HG03442 (cell line): ENCODE data around the gene MTHFD2L.
"Not testable (repeated sequence)": the region's sequence is repeated elsewhere in the genome, so short reads cannot be mapped to it uniquely, and the experiment has no call there.

Experiments
- ATAC-seq: cut with Tn5 transposase; IDR thresholded peaks from one replicate; pipeline ENCODE4 v1.9.1; 2021; ENCODE audit warnings: mild to moderate bottlenecking, moderate library complexity; ENCODE audit not compliant: unreplicated experiment

MTHFD2L gene

DNA sequence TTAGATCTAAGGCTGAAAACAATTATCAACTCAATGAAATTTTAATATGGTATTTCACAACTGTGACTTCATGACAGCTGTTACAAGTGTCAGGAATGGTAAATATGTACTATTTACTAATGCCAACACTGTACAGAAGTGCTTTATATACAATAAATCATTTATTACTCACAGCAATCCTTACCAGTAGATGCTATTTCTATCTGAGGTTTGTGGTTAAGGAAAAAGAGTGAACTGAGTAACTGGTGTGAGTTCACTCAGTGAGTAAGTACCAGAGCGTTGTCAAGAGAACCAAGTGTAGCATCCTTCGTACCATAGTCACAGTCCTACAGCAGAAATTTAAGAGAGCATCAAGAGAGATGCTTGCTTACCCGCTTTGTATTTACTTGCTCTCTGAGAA is 23.3 kb downstream of the MTHFD2L start:
- no peak for ATAC-seq

DNA sequence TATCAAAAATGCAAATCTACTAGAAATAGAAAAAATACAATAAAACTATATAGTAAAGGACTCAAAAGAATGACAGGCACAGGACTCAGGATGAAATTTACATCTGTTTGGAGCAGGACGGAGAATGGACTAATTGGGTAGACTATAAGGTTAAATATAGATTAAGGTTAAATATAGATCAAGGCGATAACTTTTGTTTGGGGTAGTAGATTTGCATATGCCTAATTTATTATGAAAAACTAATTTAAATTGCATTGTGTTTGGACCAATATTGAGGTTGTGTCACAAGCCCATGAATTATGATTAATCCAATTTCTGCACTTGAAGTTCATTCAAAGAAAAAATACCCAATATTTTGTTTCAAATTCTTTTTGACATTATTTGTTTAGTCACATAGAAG is 31.0 kb downstream of the MTHFD2L start:
- ATAC-seq = peak; percentile 13

DNA sequence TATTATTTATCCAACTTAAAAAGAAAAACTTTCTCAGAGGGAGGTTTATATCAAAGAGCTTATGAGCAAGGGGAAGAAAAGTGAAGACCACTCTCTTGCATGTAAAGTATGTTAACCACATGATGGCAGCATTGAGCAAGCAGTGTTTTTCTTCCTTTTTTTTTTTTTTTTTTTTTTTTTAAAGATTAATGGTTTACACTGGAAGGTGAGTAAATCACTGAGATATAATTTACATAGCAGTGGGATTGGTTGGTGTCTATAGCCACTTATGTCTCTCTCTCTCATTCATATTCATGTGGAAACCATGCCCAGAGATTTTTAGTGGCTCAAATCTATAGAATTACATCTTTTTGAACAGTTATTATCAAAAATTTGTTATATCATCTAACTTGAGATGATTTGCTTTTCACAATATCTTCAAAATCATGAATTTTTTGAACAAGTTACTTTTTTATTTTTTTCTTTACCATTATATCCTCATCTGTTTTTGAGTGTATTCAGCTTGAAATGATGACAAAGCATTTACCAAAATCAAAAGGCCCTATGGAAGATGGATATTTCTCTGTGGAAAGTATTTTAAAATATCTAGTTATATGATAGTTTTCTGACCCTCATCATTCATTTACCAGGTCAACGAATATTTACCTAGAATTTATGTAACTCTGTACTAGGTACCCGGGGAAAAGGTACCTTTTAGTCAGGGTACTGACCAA is 31.6 kb downstream of the MTHFD2L start:
- peak; percentile 46 for ATAC-seq

DNA sequence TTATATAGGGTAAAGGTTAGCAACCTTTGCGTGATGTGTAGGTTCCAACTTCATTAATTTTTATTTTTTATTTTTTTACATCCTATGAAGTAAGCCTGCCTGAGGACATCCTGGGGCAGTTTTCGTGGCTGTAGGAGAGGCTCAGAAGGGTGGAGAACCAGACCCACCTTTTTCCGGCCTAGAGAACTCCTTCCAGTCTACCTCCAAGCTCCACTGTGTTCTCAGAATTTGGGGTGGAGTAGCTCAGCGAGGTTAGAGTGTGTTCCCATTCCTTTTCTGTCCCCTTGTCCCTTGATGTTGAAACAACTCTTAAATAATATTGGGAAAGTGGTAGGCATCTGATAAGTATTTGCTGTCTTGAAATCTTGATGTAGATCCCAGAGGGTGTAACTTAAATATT is 32.4 kb downstream of the MTHFD2L start:
- ATAC-seq = no peak

DNA sequence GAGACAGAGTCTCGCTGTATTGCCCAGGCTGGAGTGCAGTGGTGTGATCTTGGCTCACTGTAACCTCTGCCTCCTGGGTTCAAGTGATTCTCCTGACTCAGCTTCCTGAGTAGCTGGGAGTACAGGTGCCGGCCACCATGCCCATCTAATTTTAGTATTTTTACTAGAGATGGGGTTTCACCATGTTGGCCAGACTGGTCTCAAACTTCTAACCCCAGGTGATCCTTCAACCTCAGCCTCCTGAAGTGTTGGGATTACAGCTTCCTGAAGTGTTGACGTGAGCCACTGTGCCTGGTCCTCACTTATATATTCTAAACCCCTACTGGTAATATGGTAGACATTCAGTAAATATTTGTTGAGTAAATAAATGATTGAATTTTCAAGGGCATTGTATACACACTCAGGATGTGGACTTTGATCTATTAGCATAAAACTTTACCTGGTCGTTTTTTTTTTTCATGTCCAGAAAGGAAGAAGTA is 33.0 kb downstream of the MTHFD2L start:
- no peak for ATAC-seq

DNA sequence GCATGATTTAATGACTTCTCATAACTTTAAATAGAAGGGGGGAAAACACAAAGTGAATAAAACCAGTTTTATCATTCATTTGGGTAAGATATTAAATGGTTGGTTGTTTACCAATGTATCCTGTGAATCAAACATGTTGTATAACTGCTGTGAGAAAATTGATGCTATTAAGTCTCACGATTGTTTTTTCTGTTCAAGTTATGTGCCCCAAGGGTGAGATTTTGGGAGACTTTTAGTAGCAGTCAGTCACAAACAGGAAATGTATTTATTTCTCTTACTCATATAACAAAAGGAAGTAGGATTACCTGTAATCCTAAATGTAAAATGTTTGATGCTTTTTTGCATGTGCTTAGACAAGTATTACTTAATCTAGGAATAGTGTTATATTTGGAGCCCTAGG is 39.2 kb downstream of the MTHFD2L start:
- ATAC-seq = peak; percentile 52

DNA sequence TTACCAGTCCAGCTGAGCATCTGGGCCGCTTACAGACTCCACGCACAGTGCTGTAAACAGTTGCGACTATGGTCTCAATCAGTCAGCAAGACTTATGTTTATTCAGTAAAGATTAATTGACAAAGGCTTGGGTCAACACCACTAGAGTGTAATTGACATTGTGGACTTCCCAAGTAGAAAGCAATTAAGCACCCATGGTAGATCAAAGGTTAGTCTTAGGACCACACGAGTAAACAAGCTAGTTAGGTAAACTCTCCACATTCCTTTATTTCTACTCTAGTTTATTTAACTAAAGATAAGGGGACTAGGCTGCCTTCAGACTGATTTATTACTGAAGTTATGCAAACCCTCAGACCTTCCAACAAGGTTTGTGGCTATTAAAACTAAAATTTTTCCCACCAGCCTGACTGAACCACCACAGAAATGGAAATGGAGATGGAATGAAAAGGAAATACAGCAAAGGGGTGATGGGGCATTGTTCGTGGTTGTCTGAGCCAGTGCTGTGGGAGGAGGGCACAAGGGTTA is 44.2 kb downstream of the MTHFD2L start:
- no peak for ATAC-seq

DNA sequence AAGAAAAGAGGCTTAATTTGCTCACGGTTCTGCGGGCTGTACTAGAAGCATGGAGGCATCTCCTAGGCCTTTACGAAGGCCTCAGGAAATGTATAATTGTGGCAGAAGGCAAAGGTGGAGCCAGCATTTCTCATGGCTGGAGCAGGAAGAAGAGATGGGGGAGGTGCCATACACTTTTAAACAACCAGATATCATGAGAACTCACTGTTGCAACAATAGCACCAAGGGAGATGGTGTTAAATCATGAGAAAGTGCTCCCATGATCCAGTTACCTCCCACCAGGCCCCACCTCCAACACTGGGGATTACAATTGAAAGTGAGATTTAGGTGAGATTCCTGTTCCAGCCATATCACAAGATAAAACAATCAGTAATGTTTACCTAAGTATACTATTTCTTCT is 45.5 kb downstream of the MTHFD2L start:
- ATAC-seq = no peak

DNA sequence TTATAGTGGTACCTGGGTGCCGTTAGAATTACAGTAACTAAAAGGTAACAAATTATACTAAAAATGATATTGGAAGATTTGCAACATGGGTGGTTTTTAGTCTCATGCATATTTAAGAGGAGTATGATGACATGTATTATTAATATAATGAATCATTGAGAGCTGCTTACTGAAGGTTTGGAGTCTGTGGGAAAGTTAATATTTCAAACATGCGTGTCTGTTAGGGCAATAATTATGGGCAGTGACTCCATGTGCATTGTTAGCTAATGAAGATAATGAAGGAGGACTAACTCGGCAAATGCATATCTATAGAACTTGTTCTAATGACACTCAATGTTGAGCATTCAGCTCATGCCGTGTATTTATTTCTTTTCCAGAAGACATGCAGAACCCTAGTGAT is 47.1 kb downstream of the MTHFD2L start:
- no peak for ATAC-seq

DNA sequence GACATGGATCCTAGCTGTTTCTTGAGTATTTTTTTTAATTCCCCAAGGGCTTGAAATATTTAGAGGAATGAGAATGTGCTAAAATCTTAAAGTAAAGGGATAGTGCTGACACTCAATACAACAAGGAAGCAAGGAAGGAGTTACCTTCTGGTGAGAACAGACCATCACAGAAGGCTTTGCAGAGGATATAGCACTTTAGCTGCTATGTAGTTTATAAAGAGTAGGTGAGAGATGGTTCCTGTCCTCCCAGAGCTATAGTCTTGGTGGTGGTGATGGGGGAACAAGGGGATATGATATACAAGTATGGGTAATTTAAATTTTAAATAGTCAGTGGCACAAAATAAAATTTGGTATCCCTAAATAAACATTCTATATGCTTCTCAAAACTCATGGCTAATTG is 47.6 kb downstream of the MTHFD2L start:
- no peak for ATAC-seq

DNA sequence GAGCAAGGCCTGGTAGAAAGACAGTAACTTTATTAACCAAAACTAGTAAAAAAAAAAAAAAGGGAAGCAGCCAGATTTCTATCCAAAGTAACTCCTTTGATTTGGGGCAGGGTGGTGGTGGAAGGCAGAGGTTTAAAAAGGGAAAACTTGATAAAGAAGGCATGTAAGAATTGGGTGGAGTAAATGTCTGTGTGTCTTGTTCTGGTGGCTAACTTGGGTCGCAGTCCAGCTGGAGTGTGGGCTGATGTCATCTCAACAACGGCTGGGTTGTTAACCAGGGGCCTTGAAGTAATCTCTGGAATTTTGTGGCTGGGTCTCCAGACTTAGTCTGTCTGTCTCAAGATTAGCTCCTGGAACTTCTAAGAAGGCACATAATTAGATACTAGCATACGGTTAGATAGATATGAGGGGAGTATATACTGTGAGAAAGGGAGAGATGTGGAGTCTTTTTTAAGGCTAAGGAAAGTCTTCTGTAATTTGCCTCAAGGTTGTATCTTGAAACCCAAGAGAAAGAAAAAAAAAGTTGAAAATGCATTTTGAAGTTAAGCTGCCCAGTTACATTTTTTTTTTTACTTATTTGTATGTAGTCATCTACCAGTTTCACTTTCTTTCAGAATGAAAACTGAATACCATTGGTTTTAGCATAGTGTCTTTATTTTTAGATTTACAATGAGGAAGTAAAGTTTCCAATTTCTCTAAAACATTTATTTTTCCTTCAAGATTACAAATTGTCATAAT is 48.3 kb downstream of the MTHFD2L start:
- ATAC-seq = peak; percentile 82

DNA sequence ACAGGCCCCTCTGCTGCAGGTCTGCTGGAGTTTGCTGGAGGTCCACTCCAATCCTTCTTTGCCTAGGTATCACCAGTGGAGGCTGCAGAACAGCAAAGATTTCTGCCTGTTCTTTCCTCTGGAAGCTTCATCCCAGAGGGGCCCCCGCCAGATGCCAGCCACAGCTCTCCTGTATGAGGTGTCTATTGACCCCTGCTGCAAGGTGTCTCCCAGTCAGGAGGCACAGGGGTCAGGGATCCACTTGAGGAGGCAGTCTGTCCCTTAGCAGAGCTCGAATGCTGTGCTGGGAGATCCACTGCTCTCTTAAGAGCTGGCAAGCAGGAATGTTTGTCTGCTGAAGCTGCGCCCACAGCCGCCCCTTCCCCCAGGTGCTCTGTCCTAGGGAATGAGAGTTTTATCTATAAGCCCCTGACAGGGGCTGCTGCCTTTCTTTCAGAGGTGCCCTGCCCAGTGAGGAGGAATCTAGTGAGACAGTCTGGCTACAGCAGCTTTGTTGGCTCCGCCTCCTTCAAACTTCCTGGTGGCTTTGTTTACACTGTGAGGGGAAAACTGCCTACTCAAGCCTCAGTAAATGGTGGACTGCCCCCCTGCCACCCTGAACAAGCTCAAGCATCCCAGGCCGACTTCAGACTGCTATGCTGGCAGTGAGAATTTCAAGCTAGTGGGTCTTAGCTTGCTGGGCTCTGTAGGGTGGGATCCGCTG is 56.7 kb downstream of the MTHFD2L start:
- not testable (repeated sequence) for ATAC-seq

DNA sequence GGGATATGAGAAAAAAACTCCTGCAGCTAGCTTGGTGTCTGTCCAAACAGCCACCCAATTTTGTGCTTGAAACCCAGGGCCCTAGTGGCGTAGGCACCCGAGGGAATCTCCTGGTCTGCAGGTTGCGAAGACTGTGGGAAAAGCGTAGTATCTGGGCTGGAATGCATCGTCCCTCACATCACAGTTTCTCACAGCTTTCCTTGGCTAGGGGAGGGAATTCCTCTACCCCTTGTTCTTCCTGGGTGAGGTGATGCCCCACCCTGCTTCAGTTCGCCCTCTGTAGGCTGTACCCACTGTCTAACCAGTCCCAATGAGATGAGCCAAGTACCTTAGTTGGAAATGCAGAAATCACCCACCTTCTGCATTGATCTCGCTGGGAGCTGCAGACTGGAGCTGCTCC is 57.3 kb downstream of the MTHFD2L start:
- ATAC-seq = not testable (repeated sequence)

DNA sequence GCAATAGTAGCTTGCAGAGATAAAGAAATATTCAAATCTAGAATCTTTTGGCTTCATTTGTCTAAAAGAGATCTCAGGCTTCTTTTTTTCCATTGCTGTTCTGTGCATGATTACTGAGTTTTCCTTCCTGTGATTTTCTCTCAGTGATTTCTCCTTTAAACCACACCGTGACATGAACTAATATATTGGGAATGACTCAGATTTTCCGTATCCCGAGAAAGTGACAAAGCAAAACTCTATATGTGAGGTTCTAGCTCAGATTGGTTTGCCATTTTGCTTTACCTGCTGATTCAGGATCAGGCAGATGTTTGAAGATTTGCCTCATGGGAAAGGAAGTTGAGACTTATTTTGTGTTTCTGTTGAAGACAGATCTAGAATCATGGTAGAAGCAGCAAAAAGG is 59.4 kb downstream of the MTHFD2L start:
- ATAC-seq = no peak

DNA sequence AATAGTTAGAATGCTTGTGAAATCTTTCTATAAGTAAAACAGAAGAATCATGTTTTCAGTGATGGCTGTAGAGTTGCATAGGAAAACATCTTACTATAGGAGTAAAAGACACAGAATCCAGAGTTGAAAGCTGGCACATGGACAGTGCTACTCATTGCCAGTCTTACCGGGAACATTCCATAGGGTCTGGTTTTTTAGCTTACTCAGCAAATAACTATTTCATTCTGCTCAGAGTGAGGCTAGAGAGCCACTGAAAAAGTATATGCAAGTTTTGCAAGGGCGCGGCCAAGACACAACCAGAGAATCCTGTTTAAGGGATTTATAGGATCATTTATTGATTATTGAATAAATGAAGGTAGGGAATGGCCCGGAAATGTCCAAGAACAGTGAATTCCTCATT is 60.3 kb downstream of the MTHFD2L start:
- no peak for ATAC-seq

DNA sequence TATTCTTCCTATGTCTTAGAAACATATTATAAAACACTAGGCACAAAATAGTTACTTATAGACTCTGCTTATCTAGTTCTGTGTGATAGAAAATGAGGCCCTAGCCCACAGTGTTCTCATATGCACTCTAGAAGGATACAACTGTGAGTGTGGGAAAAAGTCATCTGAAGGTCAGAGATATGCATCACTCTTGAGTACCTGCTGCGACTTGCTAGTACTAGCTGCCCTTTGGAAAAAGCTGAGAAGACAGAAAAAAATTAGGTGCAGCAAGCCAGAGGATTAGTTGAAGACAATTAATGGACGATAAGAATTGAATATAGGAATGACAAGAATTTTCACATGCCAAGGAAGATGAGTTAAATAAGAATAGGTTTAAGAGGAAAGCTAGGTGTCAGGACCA is 61.3 kb downstream of the MTHFD2L start:
- ATAC-seq = no peak

DNA sequence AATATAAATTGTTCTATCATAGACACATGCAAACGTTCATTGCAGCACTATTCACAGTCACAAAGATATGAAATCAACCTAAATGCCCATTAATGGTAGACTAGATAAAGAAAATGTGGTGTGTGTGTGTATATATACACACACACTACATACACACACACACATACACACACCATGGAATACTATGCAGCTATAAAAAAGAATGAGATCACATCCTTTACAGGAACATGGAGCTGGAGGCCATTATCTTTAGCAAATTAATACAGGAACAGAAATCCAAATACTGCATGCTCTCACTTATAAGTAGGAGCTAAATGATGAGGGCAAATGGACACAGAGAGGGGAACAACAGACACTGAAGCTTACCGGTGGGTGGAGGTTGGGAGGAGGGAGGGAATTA is 65.2 kb downstream of the MTHFD2L start:
- no peak for ATAC-seq

DNA sequence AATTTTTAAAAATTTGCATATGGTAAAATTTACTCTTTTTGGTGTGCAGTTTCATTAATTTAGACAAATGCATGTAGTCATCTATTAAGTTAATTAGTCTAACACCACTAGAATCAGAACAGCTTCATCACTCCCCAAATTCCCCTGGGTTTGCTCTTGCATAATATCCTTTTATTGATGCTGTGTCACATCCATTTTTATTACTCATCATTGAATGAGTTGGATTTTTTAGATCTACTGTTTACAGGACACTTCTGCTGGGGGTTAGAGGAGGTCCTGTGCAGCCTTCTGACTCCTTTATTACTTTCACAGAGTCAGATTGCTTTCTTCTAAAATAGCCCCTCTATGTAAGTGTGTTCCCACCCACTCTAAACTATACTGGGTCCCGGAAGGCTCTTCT is 65.9 kb downstream of the MTHFD2L start:
- no peak for ATAC-seq

DNA sequence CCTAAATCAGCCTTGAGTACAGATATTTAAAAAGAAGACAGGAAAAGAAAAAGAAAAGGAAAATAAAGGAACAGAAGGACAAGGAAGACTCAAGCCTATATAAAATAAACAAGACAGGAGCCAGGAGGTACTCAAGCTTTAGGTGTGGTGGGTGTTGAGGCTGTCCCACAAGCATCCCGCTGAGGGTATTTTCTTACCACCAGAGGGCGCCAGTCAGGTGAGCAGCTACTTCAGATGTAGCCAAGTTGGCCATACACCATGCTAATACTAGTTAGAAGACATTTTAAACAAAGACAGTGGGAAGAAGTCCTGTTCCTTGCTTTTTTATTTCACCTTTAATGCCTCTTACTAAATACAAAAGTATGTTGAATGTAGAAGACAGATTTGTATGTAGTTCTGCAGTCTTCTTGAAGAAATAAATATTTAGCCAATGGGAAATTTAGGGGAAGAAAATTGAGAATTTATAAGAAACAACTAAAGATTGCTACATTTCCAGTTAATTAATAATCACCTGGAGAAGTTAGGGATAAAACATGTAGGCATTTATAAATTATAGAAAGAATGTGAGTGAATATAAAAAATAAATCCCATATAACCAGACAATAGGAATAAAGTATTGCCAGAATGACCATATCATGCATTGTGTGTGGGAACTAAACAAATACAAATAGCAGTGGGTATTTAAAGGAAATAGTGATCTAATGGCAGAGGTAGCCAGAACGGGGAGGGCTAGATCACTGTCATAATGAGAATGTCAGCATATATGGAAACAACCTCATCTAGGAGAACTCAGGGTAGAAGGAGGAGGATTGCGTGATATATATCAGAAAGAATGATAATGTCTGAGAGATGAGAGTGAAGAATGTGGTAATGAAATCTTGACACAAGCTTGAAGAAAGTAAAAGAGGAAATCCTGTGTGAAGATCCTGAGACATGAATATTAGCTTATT is 71.0 kb downstream of the MTHFD2L start:
- ATAC-seq = peak; percentile 86

DNA sequence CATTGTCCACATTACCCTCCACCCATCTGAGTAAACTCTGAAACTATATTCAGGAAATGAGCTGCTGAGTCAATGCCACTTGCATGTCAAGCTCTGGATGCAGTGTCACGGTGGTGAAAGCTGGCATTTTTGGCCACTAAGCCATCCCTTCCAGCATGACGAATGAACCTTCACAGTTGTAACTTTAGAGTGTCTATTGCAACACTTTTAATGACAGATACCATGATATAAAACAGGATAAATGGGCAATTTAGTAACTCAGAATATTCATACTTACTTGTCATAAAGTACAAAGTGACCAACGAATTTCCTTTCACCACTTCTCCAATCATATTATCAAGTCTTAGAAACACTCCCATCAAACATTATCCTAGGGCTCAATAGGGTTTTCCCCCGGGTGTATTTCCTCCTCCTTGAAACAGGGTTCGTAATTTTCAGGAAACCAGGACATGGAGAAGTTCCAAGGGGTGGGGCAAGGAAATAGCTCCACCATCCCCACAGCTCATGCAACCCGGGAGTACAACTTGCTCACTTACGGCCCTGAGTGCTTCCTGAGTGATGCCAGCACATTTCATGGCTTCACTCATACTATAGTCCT is 73.1 kb downstream of the MTHFD2L start:
- peak; percentile 65 for ATAC-seq
